GM18867 (cell line): ENCODE data around the gene BBS9.

Experiments
- ATAC-seq: cut with Tn5 transposase; IDR thresholded peaks from one replicate; pipeline ENCODE4 v1.9.1; 2021; ENCODE audit warnings: mild to moderate bottlenecking, moderate library complexity; ENCODE audit not compliant: unreplicated experiment

The BBS9 gene

DNA sequence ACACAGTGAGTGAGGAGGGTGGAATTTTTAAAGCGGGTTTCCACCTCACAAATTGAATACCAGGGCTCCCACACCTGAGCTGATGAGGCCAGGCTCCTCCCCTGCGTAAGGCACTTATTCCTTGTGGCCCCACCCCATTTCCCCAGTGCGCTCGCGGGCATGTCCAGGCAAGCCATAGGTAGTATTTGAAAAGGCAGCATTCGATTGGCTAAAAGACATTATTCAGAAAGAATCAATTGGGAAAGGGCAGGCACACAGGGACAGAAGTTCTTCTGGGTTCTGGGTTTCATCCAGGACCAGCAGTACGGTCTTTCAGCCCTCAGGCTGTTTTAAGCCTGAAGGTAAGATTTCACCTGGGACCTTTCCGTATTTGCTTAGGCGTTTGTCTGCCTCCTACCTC is 222.3 kb downstream of the BBS9 start:
- no peak for ATAC-seq

DNA sequence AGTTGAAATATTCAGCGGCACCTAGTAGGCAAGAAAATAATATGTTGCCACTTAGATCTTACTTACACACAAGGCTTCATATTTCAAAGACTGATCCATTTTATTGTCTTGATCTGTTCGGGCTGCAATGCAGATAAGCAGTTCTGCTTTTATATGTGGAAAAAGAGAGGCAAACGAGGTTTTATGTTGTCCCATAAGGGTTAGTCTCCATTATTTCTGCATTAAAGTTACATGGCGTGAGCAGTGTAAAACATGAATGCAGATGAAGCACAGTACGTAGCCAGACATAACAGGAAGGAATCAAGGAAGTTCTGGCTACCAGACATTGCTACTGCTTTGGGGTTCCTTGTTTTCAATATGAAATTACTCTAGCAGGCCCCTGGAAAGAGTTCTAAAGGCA is 224.8 kb downstream of the BBS9 start:
- ATAC-seq: no peak

GRCh38 chr7:33355386-33355785 is 226.0 kb downstream of the BBS9 start:
- ATAC-seq: no peak

- no peak for ATAC-seq
Measured at GRCh38 chr7:33356336-33356735, 227.0 kb downstream of the BBS9 start.

DNA sequence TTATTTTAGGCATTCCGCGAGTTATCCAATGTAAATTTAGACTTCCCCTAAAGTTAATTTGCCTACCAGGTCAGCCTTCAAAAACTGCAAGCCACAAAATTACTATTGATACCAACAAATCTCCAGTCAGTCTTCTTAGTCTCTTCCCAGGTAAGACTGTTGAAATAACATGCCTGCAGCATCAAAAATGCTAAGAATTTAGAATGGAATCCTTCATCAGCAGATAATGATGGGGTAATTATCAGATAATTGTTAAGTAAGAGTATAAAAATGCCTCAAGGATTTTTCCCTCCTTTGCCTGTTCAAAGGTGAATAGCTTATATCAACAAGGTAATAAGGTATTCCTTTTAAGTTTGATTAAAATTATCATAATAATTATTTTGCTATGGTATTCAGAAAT is 228.5 kb downstream of the BBS9 start:
- no peak for ATAC-seq

DNA sequence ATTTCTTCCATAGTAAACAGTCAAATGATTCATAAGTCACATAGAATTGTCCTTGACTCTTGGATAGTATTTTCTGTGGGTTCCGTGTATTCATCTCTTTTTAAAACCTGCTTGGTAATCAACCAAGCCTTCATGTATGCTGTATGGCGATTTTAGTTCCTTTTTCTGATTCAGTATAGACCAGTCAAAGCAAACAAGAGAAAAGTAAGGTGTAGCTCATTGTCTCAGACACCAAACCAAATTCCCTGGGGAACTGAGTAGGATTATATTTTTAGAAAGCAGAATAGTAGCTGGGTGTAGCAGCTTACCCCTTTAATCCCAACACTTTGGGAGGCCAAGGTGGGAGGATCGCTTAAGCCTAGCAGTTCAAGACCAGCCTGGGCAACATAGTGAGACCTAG is 240.5 kb downstream of the BBS9 start:
- no peak for ATAC-seq

DNA sequence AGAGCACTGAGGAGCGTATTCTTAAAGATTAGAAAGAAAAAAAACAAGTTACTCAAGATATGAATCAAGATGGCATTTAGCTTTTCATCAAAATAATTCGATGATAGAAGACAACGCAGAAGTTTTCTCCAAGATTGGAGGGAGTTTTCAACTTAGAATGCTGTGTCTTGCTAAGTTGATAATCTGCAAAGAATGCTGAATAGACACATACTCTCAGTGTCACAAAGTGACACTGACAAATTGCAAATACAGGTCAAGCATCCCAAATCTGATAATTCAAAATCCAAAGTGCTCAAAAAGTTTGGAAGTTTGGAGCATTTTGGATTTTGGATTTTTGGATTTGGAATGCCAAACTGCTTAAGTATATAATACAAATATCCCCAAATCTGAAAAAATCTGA is 243.8 kb downstream of the BBS9 start:
- ATAC-seq: no peak

DNA sequence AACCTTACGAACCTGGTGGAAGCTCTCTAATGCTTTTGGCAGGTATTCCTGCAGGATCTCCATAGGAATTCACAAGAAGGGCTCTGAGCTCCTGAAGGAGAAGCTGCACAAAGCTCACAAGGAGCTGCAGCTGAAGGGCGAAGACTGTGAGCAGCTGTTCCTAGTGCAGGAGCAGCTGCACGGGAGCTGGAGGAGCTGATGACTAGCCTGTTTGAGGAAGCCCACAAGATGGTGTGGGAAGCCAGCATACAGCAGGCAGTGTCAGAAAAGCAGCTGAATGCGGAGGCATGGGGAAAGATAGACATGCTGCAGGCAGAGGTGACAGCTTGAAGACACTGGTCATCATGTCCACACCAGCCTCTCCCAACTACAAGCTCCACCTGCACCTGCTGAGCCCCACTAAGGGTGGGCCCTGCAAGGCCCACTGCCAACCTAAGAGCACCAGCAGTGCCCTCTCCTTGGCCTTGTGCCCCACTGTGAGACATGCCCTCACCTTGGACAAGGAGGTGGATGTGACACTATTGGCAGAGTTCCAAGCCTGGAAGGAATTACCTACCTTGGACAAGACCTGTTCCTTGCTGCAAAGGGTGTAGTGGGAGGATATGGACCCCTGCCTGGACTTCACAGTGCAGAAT is 250.6 kb downstream of the BBS9 start:
- ATAC-seq: no peak

GRCh38 chr7:33388332-33388731 is 259.0 kb downstream of the BBS9 start:
- no peak for ATAC-seq

GRCh38 chr7:33392148-33392547 is 262.8 kb downstream of the BBS9 start:
- ATAC-seq: no peak

DNA sequence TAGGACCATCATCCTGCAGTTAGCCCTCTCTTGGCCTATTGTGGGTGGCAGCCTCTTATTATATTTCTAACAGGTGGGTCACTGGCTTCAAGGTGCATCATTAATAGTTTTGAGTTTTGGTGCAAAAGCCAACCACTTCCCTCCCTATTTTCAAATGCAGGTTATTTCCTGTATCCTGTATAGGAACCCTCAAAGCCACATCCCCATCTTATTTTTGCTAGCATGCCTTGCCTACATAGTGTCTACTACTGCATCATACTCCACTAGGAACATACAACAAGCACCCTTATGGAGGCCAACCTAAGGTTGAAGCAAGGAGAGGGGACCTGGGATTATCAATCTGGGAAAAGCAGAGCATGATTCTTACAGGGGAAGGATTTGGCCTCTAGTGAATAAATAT is 264.4 kb downstream of the BBS9 start:
- ATAC-seq: no peak

DNA sequence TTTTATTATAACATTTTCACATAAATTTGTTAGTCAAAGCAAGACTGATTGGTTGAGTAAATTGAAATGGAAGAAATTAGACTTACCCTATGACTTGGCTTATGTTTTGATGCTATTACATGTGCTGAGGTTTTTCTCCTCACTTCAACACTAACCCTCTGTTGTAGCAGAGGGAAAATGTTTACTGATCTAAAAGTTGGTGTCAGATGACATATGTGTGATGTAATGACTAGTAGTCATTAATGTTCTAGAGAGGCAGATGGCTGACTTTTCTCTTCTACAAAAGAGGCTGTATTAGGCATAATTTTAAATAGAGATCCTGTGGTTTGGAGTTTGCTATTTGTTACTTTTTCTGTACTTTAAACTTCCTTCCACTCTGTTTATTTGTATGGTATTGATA is 266.0 kb downstream of the BBS9 start:
- ATAC-seq: no peak

DNA sequence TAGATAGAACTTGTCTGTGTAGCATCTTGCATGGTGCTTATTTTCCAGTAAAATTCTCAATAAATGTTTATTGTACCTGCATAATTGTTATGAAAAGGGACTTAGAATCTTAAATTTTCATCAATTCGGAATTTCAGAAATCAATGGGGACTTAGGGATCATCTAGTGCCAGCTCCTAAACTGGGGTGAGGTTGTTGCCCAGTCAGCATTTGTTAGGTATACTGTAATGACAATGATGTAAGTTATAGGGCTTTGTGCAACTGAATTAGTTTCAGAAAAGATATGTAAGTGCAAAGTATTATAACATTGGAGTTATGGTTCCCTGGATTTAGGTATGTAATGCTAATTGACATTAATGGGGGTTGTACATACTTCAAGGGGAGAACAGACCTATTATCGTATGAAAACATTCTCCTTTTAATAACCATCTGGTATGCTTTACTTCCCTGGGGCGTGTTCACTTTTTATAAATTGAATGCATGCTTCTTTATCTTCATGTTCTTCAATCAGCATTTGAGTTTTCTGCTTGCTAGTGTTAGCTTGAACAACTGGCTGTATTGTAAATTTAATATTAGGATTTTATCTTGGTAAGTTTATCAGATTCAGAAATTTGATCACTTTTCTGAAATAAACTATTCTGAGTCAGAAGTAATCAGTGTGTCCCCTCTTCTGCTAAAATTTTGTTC is 270.3 kb downstream of the BBS9 start:
- no peak for ATAC-seq

DNA sequence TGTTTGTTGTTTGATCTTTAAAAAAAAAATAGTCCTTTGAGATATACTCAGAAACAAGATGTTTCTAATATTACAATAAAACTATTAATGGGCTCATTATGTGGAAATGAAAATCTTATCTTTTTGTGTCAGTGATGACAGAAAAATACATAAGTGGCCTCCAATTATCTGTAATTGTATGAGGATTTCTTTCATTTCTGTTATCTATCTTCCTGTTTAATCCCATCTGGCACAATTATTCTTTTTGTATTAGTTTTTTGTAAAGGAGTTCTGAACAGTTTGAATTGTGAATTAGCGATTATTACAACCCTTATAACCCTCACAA is 270.8 kb downstream of the BBS9 start:
- ATAC-seq: no peak

- ATAC-seq: no peak
Measured at GRCh38 chr7:33410266-33410665, 280.9 kb downstream of the BBS9 start.

GRCh38 chr7:33411020-33411419 is 281.7 kb downstream of the BBS9 start:
- no peak for ATAC-seq

- ATAC-seq: no peak
Measured at GRCh38 chr7:33412331-33412730, 283.0 kb downstream of the BBS9 start.

GRCh38 chr7:33418251-33418701 is 288.9 kb downstream of the BBS9 start:
- ATAC-seq: no peak

DNA sequence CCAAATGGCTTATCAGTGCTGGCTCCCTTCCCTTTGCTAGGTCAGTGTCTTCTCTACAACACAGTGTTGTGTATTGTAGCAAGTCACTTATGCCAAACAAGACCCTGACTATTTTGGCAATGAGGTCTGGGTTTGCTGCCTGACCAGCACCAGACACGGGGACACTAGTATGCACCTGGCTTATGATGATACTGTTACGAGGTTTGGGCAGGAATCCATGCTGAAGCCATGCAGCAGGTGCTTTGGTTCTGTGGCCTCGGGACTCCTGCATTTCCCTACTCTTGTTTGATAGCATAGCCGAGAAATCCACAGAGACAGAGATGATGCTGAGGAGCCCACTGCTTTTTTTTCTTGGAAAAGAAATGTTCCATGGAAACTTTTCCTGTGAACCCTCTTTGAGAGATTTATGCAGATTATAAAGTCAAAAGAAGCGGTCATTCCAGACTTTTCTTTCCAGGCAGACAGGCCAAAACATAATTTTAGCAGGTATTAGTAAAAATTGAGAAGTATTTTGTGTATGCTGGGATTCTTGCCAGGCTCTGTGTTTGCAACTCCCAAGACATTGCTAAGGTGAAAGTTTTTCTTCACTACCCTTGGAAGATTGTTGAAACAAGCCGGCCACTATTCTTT is 291.1 kb downstream of the BBS9 start:
- no peak for ATAC-seq

GRCh38 chr7:33421429-33421828 is 292.1 kb downstream of the BBS9 start:
- no peak for ATAC-seq

DNA sequence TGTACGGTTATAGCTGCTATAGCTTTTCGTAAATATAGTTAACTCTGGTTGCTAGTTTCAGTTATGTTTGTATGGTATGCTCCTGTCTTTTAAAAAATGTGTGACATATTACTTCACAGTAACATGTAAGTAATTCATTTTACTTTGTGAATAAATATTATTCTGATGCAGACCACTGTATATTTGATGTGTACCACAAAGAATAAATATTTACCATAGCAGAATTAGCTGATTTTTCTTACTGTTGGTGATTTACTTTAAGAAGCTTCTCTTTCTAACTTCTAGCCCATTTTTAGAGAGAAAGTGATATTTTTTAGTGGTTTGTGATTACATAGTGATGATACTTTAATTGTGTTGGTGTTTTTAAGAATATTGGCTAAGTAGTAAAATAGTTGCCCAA is 292.8 kb downstream of the BBS9 start:
- ATAC-seq: no peak

GRCh38 chr7:33422825-33423645 is 293.7 kb downstream of the BBS9 start:
- ATAC-seq: peak; percentile 49
